HEK293 (cell line): ENCODE measurements around the gene CTPS2.

Experiments
- CTCF ChIA-PET: fragments of 350-600 bp; formaldehyde crosslinking; extraction: SDS; loops from one replicate; lab custom pipeline; 2021; ENCODE audit warnings: antibody characterized with exemption; lab: Yijun Ruan, JAX
- POLR2A ChIA-PET: fragments of 300-600 bp; formaldehyde crosslinking; extraction: SDS; loops from one replicate; lab custom pipeline; 2020; ENCODE audit warnings: antibody characterized with exemption, inconsistent platforms; lab: Yijun Ruan, JAX
- H3K27ac ChIP-seq: fragments of 200-500 bp; sonication (Bioruptor generic); 2 replicates; pipeline ENCODE4 v1.5.1; 2014; ENCODE audit warnings: low read depth, low read length, control low read depth, inconsistent platforms; ENCODE audit errors: extremely low read depth
- H3K36me3 ChIP-seq, 2 experiments: fragments of 200-500 bp in 1 of 2; sonication (Bioruptor generic) in 1 of 2; 1 replicate in 1 of 2; 2 replicates in 1 of 2; pipeline ENCODE4 v1.5.1; 2014 to 2017; ENCODE audit warnings: inconsistent platforms in 2 of 2, low read length in 2 of 2; ENCODE audit not compliant: control insufficient read depth in 2 of 2, insufficient read depth in 1 of 2
- H3K4me1 ChIP-seq: fragments of 200-500 bp; sonication (Bioruptor generic); 2 replicates; pipeline ENCODE4 v1.5.1; 2014; ENCODE audit warnings: mild to moderate bottlenecking, low read length, inconsistent platforms; ENCODE audit not compliant: control insufficient read depth, insufficient read depth
- H3K4me3 ChIP-seq: 2 replicates; pipeline ENCODE4 v1.5.1; 2011; ENCODE audit warnings: low read depth, mild to moderate bottlenecking, control low read depth, low read length, moderate library complexity
- H3K9me3 ChIP-seq: fragments of 200-500 bp; sonication (Bioruptor generic); 2 replicates; pipeline ENCODE4 v1.5.1; 2014; ENCODE audit warnings: low read depth, low read length, inconsistent platforms; ENCODE audit not compliant: control insufficient read depth, insufficient read depth
- KLF1 ChIP-seq: fragments of 450-650 bp; formaldehyde crosslinking; IDR thresholded peaks from 2 replicates; pipeline ENCODE4 v1.5.1; 2016; ENCODE audit warnings: missing biosample characterization, missing genetic modification characterization
- YY2 ChIP-seq: fragments of 450-650 bp; formaldehyde crosslinking; IDR thresholded peaks from 2 replicates; pipeline ENCODE4 v1.5.1; 2016; ENCODE audit warnings: missing biosample characterization, missing genetic modification characterization
- ZBTB10 ChIP-seq: fragments of 450-650 bp; formaldehyde crosslinking; IDR thresholded peaks from 2 replicates; pipeline ENCODE4 v1.5.1; 2016; ENCODE audit warnings: missing biosample characterization, missing genetic modification characterization
- ZEB2 ChIP-seq: fragments of 450-650 bp; formaldehyde crosslinking; IDR thresholded peaks from 2 replicates; pipeline ENCODE4 v1.5.1; 2016; ENCODE audit warnings: missing biosample characterization, missing genetic modification characterization
- ZNF138 ChIP-seq: fragments of 450-650 bp; formaldehyde crosslinking; IDR thresholded peaks from 2 replicates; pipeline ENCODE4 v1.5.1; 2016; ENCODE audit warnings: missing biosample characterization, missing genetic modification characterization, borderline replicate concordance
- ZNF157 ChIP-seq: fragments of 450-650 bp; formaldehyde crosslinking; IDR thresholded peaks from 2 replicates; pipeline ENCODE4 v1.5.1; 2016; ENCODE audit warnings: missing biosample characterization, missing genetic modification characterization
- ZNF2 ChIP-seq: fragments of 450-650 bp; formaldehyde crosslinking; IDR thresholded peaks from 2 replicates; pipeline ENCODE4 v1.5.1; 2016; ENCODE audit warnings: missing biosample characterization, missing genetic modification characterization
- ZNF292 ChIP-seq: fragments of 450-650 bp; formaldehyde crosslinking; IDR thresholded peaks from 2 replicates; pipeline ENCODE4 v1.5.1; 2016; ENCODE audit warnings: low read depth, missing biosample characterization, missing genetic modification characterization, borderline replicate concordance
- ZNF366 ChIP-seq: fragments of 450-650 bp; formaldehyde crosslinking; conservative IDR thresholded peaks from 2 replicates; pipeline ENCODE4 v1.5.1; 2016; ENCODE audit warnings: missing biosample characterization, missing genetic modification characterization
- ZNF48 ChIP-seq: fragments of 450-650 bp; formaldehyde crosslinking; IDR thresholded peaks from 2 replicates; pipeline ENCODE4 v1.5.1; 2016; ENCODE audit warnings: missing biosample characterization, missing genetic modification characterization
- ZNF510 ChIP-seq: fragments of 450-650 bp; formaldehyde crosslinking; IDR thresholded peaks from 2 replicates; pipeline ENCODE4 v1.5.1; 2018; ENCODE audit warnings: mild to moderate bottlenecking, missing genetic modification characterization, missing biosample characterization; ENCODE audit not compliant: insufficient replicate concordance
- ZNF521 ChIP-seq: fragments of 450-650 bp; formaldehyde crosslinking; IDR thresholded peaks from 2 replicates; pipeline ENCODE4 v1.5.1; 2017; ENCODE audit warnings: missing biosample characterization, mild to moderate bottlenecking, missing genetic modification characterization
- ZNF670 ChIP-seq: fragments of 450-650 bp; formaldehyde crosslinking; IDR thresholded peaks from 2 replicates; pipeline ENCODE4 v1.5.1; 2016; ENCODE audit warnings: missing biosample characterization, missing genetic modification characterization, low read depth
- ZNF704 ChIP-seq: fragments of 450-650 bp; formaldehyde crosslinking; IDR thresholded peaks from 2 replicates; pipeline ENCODE4 v1.5.1; 2016; ENCODE audit warnings: missing biosample characterization, missing genetic modification characterization
- ZNF791 ChIP-seq: fragments of 450-650 bp; formaldehyde crosslinking; IDR thresholded peaks from 2 replicates; pipeline ENCODE4 v1.5.1; 2016; ENCODE audit warnings: missing biosample characterization, missing genetic modification characterization
- ZSCAN23 ChIP-seq: fragments of 450-650 bp; formaldehyde crosslinking; IDR thresholded peaks from 2 replicates; pipeline ENCODE4 v1.5.1; 2016; ENCODE audit warnings: missing biosample characterization, missing genetic modification characterization
- TF ChIP-seq, protein P1 (sequence below): fragments of 450-650 bp; IDR thresholded peaks from 2 replicates; pipeline ENCODE4 v1.5.1; 2018; ENCODE audit warnings: missing biosample characterization, missing genetic modification characterization
- TF ChIP-seq, protein P2 (sequence below): fragments of 450-650 bp; formaldehyde crosslinking; IDR thresholded peaks from 2 replicates; pipeline ENCODE4 v1.5.1; 2016; ENCODE audit warnings: missing biosample characterization, missing genetic modification characterization
- TF ChIP-seq, protein P3 (sequence below): IDR thresholded peaks from 2 replicates; pipeline ENCODE4 v1.6.1; 2011; ENCODE audit warnings: mild to moderate bottlenecking, low read depth, low read length, borderline replicate concordance
- TF ChIP-seq, protein P4 (sequence below): fragments of 450-650 bp; formaldehyde crosslinking; IDR thresholded peaks from 2 replicates; pipeline ENCODE4 v1.5.1; 2017; ENCODE audit warnings: missing biosample characterization, missing genetic modification characterization
- TF ChIP-seq, protein P5 (sequence below): fragments of 450-650 bp; formaldehyde crosslinking; IDR thresholded peaks from 2 replicates; pipeline ENCODE4 v1.5.1; 2016; ENCODE audit warnings: missing biosample characterization, missing genetic modification characterization, low read depth

CTPS2 gene

GRCh38 chrX:16653424-16653823, 59.0 kb downstream of the CTPS2 start (continued):
- no peak for TF ChIP-seq ZNF48
- no peak for TF ChIP-seq ZNF292
- no peak for TF ChIP-seq YY2 (tag by site-specific recombination)
- TF ChIP-seq, protein P1, sequence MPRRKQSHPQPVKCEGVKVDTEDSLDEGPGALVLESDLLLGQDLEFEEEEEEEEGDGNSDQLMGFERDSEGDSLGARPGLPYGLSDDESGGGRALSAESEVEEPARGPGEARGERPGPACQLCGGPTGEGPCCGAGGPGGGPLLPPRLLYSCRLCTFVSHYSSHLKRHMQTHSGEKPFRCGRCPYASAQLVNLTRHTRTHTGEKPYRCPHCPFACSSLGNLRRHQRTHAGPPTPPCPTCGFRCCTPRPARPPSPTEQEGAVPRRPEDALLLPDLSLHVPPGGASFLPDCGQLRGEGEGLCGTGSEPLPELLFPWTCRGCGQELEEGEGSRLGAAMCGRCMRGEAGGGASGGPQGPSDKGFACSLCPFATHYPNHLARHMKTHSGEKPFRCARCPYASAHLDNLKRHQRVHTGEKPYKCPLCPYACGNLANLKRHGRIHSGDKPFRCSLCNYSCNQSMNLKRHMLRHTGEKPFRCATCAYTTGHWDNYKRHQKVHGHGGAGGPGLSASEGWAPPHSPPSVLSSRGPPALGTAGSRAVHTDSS (tag by site-specific recombination), result no peak
- TF ChIP-seq, protein P2, sequence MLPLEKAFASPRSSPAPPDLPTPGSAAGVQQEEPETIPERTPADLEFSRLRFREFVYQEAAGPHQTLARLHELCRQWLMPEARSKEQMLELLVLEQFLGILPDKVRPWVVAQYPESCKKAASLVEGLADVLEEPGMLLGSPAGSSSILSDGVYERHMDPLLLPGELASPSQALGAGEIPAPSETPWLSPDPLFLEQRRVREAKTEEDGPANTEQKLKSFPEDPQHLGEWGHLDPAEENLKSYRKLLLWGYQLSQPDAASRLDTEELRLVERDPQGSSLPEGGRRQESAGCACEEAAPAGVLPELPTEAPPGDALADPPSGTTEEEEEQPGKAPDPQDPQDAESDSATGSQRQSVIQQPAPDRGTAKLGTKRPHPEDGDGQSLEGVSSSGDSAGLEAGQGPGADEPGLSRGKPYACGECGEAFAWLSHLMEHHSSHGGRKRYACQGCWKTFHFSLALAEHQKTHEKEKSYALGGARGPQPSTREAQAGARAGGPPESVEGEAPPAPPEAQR (tag by site-specific recombination), result no peak

DNA sequence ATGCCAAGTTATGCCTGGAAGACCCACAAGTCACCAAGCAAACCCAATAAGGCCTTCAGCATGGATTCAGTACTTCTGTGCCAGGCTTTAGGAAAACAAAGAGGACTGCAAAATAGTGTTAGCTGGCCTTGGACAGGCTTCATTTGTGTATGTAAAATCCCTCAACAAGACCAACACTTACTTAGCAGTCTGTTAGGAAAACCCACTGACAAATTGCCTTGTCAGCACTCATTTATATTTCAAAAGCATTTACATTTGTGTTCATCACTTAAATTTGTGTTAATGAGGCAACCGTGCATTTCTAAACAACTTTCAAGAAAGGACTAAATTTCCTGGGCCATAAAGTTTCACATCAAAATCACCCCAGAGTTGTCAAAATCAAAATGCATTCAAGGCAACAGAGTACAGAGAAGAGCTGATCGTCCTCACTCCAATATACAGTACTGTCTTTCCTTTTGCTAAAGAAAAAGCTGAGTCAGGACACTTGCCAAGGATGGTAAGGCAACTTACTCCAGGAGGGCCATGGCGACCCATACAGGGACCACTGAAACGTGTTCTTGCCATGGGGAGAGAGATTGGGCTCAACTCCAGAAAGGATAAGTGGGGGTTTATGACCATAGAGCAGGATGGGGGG, 61.0 kb downstream of the CTPS2 start:
- H3K4me1 ChIP-seq, result no peaks in the 10 kb centered on the region
- H3K4me3 ChIP-seq, result no peak overlapping the region
- H3K36me3 ChIP-seq, result no peaks in the 10 kb centered on the region; a peak in 1 of 3 replicates
- no peak overlapping the region for H3K27ac ChIP-seq
- ChIA-PET CTCF (interaction anchor here (0.6 kb wide), 1 partner anchor 65 kb away, joined by 3 read pairs; no protein-coding TSS in a partner anchor), POLR2A (no interaction called here)
- H3K9me3 ChIP-seq, result no peaks in the 10 kb centered on the region
- TF ChIP-seq, protein P3, sequence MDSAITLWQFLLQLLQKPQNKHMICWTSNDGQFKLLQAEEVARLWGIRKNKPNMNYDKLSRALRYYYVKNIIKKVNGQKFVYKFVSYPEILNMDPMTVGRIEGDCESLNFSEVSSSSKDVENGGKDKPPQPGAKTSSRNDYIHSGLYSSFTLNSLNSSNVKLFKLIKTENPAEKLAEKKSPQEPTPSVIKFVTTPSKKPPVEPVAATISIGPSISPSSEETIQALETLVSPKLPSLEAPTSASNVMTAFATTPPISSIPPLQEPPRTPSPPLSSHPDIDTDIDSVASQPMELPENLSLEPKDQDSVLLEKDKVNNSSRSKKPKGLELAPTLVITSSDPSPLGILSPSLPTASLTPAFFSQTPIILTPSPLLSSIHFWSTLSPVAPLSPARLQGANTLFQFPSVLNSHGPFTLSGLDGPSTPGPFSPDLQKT, result no peak
- TF ChIP-seq ZNF521 (tag by site-specific recombination) (no peak), KLF1 (no peak), ZEB2 (no peak), ZNF704 (tag by site-specific recombination) (no peak), ZNF138 (no peak), ZNF157 (tag by site-specific recombination) (no peak), ZNF791 (tag by site-specific recombination) (no peak), ZNF510 (tag by site-specific recombination) (no peak), ZSCAN23 (no peak), ZNF670 (no peak), ZBTB10 (tag by site-specific recombination) (no peak), ZNF2 (tag by site-specific recombination) (no peak), ZNF366 (tag by site-specific recombination) (no peak)
- TF ChIP-seq, protein P4, sequence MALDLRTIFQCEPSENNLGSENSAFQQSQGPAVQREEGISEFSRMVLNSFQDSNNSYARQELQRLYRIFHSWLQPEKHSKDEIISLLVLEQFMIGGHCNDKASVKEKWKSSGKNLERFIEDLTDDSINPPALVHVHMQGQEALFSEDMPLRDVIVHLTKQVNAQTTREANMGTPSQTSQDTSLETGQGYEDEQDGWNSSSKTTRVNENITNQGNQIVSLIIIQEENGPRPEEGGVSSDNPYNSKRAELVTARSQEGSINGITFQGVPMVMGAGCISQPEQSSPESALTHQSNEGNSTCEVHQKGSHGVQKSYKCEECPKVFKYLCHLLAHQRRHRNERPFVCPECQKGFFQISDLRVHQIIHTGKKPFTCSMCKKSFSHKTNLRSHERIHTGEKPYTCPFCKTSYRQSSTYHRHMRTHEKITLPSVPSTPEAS, result no peak
- TF ChIP-seq, protein P5, sequence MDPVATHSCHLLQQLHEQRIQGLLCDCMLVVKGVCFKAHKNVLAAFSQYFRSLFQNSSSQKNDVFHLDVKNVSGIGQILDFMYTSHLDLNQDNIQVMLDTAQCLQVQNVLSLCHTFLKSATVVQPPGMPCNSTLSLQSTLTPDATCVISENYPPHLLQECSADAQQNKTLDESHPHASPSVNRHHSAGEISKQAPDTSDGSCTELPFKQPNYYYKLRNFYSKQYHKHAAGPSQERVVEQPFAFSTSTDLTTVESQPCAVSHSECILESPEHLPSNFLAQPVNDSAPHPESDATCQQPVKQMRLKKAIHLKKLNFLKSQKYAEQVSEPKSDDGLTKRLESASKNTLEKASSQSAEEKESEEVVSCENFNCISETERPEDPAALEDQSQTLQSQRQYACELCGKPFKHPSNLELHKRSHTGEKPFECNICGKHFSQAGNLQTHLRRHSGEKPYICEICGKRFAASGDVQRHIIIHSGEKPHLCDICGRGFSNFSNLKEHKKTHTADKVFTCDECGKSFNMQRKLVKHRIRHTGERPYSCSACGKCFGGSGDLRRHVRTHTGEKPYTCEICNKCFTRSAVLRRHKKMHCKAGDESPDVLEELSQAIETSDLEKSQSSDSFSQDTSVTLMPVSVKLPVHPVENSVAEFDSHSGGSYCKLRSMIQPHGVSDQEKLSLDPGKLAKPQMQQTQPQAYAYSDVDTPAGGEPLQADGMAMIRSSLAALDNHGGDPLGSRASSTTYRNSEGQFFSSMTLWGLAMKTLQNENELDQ, result no peak
